Measurements from ENCODE around the gene RCHY1.

The RCHY1 gene

GRCh38 chr4:75477201-75477600, 37.0 kb downstream of the RCHY1 start:
- no peaks in the 10 kb centered on the region for H3K79me2 ChIP-seq
- no peak overlapping the region for H3K27ac ChIP-seq

GRCh38 chr4:75470738-75471137, 43.5 kb downstream of the RCHY1 start:
- no peak overlapping the region for H3K4me2 ChIP-seq (ENCODE audit: low read length)
- H3K79me2 ChIP-seq = no peaks in the 10 kb centered on the region
- no peak overlapping the region for H3K27ac ChIP-seq
- no peaks in the 10 kb centered on the region for H3K4me1 ChIP-seq
- no peak overlapping the region for H2AFZ ChIP-seq
- no peak overlapping the region for H3K4me3 ChIP-seq (ENCODE audit: low read depth, low read length)
- no peak overlapping the region for H3K9ac ChIP-seq
- no peaks in the 10 kb centered on the region for H3K9me3 ChIP-seq (ENCODE audit: control insufficient read depth, low read length)
- H3K36me3 ChIP-seq (ENCODE audit: control insufficient read depth, insufficient read depth, low read length) = no peaks in the 10 kb centered on the region
- no peaks in the 10 kb centered on the region for H3K27me3 ChIP-seq (ENCODE audit: control insufficient read depth, insufficient read depth, low read length)
- TF ChIP-seq CTCF (IDR thresholded peaks at IDR 0.05) = no peak

More at GRCh38 chr4:75477201-75477600, 37.0 kb downstream of the RCHY1 start:
- Histone ChIP-seq H2AFZ (no peak overlapping the region), H3K36me3 (ENCODE audit: control insufficient read depth, insufficient read depth, low read length) (no peaks in the 10 kb centered on the region), H3K4me2 (ENCODE audit: low read length) (no peak overlapping the region), H3K4me1 (no peaks in the 10 kb centered on the region), H3K4me3 (ENCODE audit: low read depth, low read length) (no peak overlapping the region), H3K27me3 (ENCODE audit: control insufficient read depth, insufficient read depth, low read length) (no peaks in the 10 kb centered on the region), H3K9ac (no peak overlapping the region), H3K9me3 (ENCODE audit: control insufficient read depth, low read length) (no peaks in the 10 kb centered on the region)
- TF ChIP-seq CTCF (IDR thresholded peaks at IDR 0.05) = no peak

GRCh38 chr4:75469896-75470295, 44.3 kb downstream of the RCHY1 start:
- H3K4me2 ChIP-seq (ENCODE audit: low read length) = no peak overlapping the region
- no peak overlapping the region for H3K9ac ChIP-seq
- no peaks in the 10 kb centered on the region for H3K9me3 ChIP-seq (ENCODE audit: control insufficient read depth, low read length)
- H3K27me3 ChIP-seq (ENCODE audit: control insufficient read depth, insufficient read depth, low read length) = no peaks in the 10 kb centered on the region
- no peaks in the 10 kb centered on the region for H3K4me1 ChIP-seq
- no peaks in the 10 kb centered on the region for H3K79me2 ChIP-seq
- H3K27ac ChIP-seq = no peak overlapping the region
- no peak overlapping the region for H2AFZ ChIP-seq
- no peak for TF ChIP-seq CTCF (IDR thresholded peaks at IDR 0.05)
- no peaks in the 10 kb centered on the region for H3K36me3 ChIP-seq (ENCODE audit: control insufficient read depth, insufficient read depth, low read length)
- no peak overlapping the region for H3K4me3 ChIP-seq (ENCODE audit: low read depth, low read length)

- no peaks in the 10 kb centered on the region for H3K4me1 ChIP-seq
- no peak overlapping the region for H3K9ac ChIP-seq
- no peaks in the 10 kb centered on the region for H3K27me3 ChIP-seq (ENCODE audit: control insufficient read depth, insufficient read depth, low read length)
- H3K36me3 ChIP-seq (ENCODE audit: control insufficient read depth, insufficient read depth, low read length) = no peaks in the 10 kb centered on the region
- no peak overlapping the region for H3K27ac ChIP-seq
- no peak for TF ChIP-seq CTCF (IDR thresholded peaks at IDR 0.05)
- no peak overlapping the region for H3K4me2 ChIP-seq (ENCODE audit: low read length)
- no peak overlapping the region for H3K4me3 ChIP-seq (ENCODE audit: low read depth, low read length)
- no peaks in the 10 kb centered on the region for H3K79me2 ChIP-seq
- H2AFZ ChIP-seq = no peak overlapping the region
- H3K9me3 ChIP-seq (ENCODE audit: control insufficient read depth, low read length) = no peaks in the 10 kb centered on the region
Measured at GRCh38 chr4:75457365-75457764, 56.8 kb downstream of the RCHY1 start.

- no peaks in the 10 kb centered on the region for H3K4me1 ChIP-seq
- H3K4me3 ChIP-seq (ENCODE audit: low read depth, low read length) = no peak overlapping the region
- no peak for TF ChIP-seq CTCF (IDR thresholded peaks at IDR 0.05)
- H3K27ac ChIP-seq = no peak overlapping the region
- no peak overlapping the region for H3K4me2 ChIP-seq (ENCODE audit: low read length)
- no peaks in the 10 kb centered on the region for H3K79me2 ChIP-seq
- H3K27me3 ChIP-seq (ENCODE audit: control insufficient read depth, insufficient read depth, low read length) = no peaks in the 10 kb centered on the region
- no peak overlapping the region for H2AFZ ChIP-seq
- no peak overlapping the region for H3K9ac ChIP-seq
- no peaks in the 10 kb centered on the region for H3K36me3 ChIP-seq (ENCODE audit: control insufficient read depth, insufficient read depth, low read length)
- no peaks in the 10 kb centered on the region for H3K9me3 ChIP-seq (ENCODE audit: control insufficient read depth, low read length)
Measured at GRCh38 chr4:75434105-75434504, 80.1 kb downstream of the RCHY1 start.

Data from parathyroid adenoma (tissue), 2 donors.